IPS-20b (cell line): ENCODE measurements around the gene PRDM5.

Source experiments
- H3K27ac ChIP-seq: one replicate; pipeline ENCODE4 v1.5.1; 2013; ENCODE audit warnings: low read length
- H3K27me3 ChIP-seq: 2 replicates; pipeline ENCODE4 v1.6.1; 2013; ENCODE audit warnings: mild to moderate bottlenecking, low read length, inconsistent platforms; ENCODE audit not compliant: insufficient read depth
- H3K36me3 ChIP-seq: 2 replicates; pipeline ENCODE4 v1.6.1; 2013; ENCODE audit warnings: low read depth, mild to moderate bottlenecking, inconsistent platforms, low read length, moderate library complexity; ENCODE audit not compliant: insufficient read depth
- H3K4me1 ChIP-seq: 2 replicates; pipeline ENCODE4 v1.6.1; 2013; ENCODE audit warnings: mild to moderate bottlenecking, control low read depth, inconsistent platforms, low read length, moderate library complexity; ENCODE audit not compliant: insufficient read depth
- H3K4me3 ChIP-seq: 2 replicates; pipeline ENCODE4 v1.5.1; 2013; ENCODE audit warnings: mild to moderate bottlenecking, low read length, inconsistent platforms
- H3K9ac ChIP-seq: 2 replicates; pipeline ENCODE4 v1.6.1; 2013; ENCODE audit warnings: low read depth, mild to moderate bottlenecking, inconsistent platforms, low read length, moderate library complexity
- H3K9me3 ChIP-seq: 2 replicates; pipeline ENCODE4 v1.6.1; 2013; ENCODE audit warnings: mild to moderate bottlenecking, low read depth, low read length, inconsistent platforms; ENCODE audit not compliant: insufficient read depth

PRDM5 gene

DNA sequence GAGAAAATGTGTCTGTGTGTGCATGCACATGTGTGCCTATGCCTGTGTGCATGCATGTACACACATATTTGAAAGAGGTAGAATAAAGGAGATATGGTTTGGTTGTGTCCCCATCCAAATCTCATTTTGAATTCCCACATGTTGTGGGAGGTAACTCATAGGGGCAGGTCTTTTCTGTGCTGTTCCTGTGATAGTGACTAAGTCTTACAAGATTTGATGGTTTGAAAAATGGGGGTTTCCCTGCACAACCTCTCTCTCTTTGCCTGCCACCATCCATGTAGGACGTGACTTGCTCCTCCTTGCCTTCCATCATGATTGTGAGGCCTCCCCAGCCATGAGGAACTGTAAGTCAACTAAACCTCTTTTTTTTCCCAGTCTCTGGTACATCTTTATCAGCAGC is 87.2 kb downstream of the PRDM5 start:
- no peak overlapping the region for H3K27ac ChIP-seq

DNA sequence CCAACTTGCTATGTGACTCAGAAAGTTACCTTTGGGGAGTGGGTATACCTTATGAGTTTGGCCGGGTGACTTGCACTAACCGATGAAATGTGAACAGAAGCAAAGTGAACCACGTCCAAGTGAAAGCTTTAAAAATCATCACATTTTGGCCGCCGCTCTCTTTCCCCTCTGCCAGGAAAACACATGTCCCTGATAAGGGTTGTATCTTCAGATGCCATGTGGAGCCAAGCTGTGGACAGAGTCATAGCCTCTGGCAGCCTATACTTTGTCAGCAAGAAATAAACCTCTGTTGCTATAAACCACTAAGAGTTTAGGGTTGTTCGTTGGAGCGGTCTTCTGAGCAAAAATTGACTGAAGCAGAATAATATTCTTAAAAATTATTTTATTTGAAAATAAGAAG is 92.3 kb downstream of the PRDM5 start:
- H3K9ac ChIP-seq = no peak overlapping the region
- no peak overlapping the region for H3K4me3 ChIP-seq
- no peaks in the 10 kb centered on the region for H3K36me3 ChIP-seq
- no peak overlapping the region for H3K27ac ChIP-seq
- peaks cover 3% of the 10 kb centered on the region; the same call in 1 of the 2 replicates for H3K9me3 ChIP-seq
- H3K27me3 ChIP-seq = no peaks in the 10 kb centered on the region
- H3K4me1 ChIP-seq = no peaks in the 10 kb centered on the region

More for the DNA sequence above, 87.2 kb downstream of the PRDM5 start:
- peaks cover 3% of the 10 kb centered on the region; the same call in 1 of the 2 replicates for H3K9me3 ChIP-seq
- no peak overlapping the region for H3K9ac ChIP-seq
- H3K27me3 ChIP-seq = no peaks in the 10 kb centered on the region
- no peak overlapping the region for H3K4me3 ChIP-seq
- H3K36me3 ChIP-seq = no peaks in the 10 kb centered on the region
- H3K4me1 ChIP-seq = no peaks in the 10 kb centered on the region

DNA sequence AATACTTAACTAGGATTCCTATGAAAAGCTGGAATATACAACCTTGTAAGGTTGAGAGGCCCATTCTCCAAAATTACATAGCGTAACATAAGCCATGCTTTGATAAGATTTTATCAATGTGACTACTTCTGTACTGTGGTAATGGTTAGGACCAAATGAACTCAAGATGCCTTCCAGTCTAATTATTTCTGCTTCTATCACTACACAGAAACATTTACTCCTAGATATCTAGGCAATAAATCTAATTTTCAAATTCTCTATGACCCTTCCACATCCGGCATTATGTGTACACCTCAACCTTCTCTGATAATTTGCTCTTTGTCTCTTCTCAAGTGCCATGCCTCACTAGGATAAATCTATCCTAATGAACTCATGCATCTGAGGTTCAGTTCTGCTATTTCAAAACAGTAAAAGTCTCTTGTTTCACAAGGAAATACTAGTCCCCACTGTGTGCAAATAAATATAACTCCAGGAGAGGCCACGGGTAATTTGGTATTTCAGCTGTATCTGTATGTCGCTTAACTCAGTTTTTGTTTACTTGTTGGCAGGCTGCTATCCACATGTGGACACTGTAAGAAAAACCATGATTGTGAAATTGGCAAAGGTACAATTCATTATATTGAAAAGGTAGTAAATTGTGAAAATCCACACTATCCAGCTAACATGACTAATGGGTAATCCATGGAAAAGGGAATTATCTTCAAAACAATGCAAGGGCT is 93.3 kb downstream of the PRDM5 start:
- no peak overlapping the region for H3K9ac ChIP-seq
- no peaks in the 10 kb centered on the region for H3K36me3 ChIP-seq
- no peaks in the 10 kb centered on the region for H3K27me3 ChIP-seq
- no peak overlapping the region for H3K27ac ChIP-seq
- no peaks in the 10 kb centered on the region for H3K4me1 ChIP-seq
- peaks cover under 1% of the 10 kb centered on the region; the same call in 1 of the 2 replicates for H3K9me3 ChIP-seq
- H3K4me3 ChIP-seq = no peak overlapping the region

DNA sequence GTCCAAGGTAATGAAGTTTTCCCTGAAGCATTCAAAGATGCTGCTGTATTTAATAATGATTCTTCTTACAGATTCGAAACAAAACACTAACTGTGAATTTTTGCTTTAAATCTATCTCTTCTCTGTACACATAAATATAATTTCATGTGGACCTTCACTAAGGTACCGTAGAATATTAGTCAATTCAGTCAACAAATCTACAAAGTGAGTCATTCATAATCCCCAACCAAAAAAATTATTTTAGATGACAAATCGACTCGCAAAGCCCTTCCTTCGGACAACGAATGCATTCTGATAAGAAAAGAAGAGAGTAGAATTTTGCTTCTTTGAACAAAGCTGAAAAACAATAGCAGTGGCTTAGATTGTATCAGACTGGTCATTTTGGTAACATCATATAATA is 95.7 kb downstream of the PRDM5 start:
- no peak overlapping the region for H3K9ac ChIP-seq
- no peaks in the 10 kb centered on the region for H3K36me3 ChIP-seq
- no peaks in the 10 kb centered on the region for H3K27me3 ChIP-seq
- H3K9me3 ChIP-seq = no peaks in the 10 kb centered on the region
- no peak overlapping the region for H3K27ac ChIP-seq
- H3K4me1 ChIP-seq = peaks cover 4% of the 10 kb centered on the region; the same call in 1 of the 2 replicates
- H3K4me3 ChIP-seq = no peak overlapping the region

DNA sequence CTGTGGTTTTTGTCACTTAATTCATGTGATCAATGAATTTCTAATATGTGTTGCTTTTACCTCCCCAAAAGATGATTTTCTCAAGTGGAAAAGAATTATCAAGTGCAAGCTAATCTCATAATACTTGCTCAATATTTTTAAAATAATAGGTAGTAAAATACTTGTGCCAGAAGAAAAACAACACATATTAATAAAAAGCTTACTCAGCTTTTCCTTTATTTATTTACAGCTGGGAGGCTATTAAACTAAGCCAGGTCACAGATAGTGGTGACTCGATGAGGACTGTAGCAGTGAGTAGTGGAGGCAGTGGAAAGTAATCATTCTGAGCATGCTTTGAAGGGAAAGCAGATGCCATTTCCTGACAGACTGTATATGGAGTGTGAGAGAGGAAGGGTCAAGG is 96.1 kb downstream of the PRDM5 start:
- Histone ChIP-seq H3K27me3 (no peaks in the 10 kb centered on the region), H3K9me3 (no peaks in the 10 kb centered on the region), H3K4me1 (peaks cover 5% of the 10 kb centered on the region; the same call in 1 of the 2 replicates), H3K27ac (no peak overlapping the region), H3K9ac (no peak overlapping the region), H3K36me3 (no peaks in the 10 kb centered on the region), H3K4me3 (no peak overlapping the region)

DNA sequence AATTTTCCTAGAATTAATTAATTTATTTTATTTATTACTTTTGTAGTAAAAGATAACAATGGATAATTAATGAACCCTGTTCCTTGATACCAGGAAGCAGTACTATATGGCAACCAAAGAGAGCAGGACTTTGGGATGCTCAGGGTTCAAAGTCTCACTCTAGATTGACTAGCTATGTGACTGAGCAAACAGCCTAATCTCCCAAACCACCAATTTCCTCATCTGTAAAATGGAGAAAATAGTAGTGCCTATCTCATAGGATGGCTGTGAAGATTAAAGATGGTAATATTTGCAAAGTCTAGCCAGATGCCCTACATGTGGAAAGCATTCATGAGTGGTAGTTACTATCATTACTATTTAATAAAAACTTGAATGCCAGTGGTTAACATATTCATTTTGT is 97.6 kb downstream of the PRDM5 start:
- Histone ChIP-seq H3K9me3 (no peaks in the 10 kb centered on the region), H3K4me1 (peaks cover 5% of the 10 kb centered on the region; the same call in 1 of the 2 replicates)

DNA sequence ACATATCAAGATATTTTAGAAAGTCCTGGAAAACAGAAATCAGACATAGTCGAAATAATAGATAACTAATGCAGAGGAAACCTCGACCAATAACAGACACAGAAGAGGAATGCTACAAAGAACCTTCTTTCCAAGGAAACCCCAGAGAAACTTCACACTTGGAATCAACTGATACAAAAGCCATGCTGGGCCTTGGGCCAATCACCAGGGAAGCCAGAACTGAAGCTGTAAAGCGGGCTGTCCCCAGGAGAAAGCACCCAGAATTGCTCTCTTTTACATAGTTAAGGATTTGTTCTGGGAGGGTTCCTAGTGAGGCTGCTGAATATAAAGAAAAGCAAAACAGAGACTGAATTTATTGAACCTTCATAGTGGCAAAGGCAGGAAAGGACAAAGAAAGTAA is 100.5 kb downstream of the PRDM5 start:
- no peak overlapping the region for H3K9ac ChIP-seq
- no peak overlapping the region for H3K4me3 ChIP-seq
- no peaks in the 10 kb centered on the region for H3K27me3 ChIP-seq
- H3K27ac ChIP-seq = no peak overlapping the region
- no peaks in the 10 kb centered on the region for H3K9me3 ChIP-seq
- no peaks in the 10 kb centered on the region for H3K36me3 ChIP-seq
- peaks cover 5% of the 10 kb centered on the region; the same call in 1 of the 2 replicates for H3K4me1 ChIP-seq

More for the DNA sequence above, 97.6 kb downstream of the PRDM5 start:
- Histone ChIP-seq H3K27ac (no peak overlapping the region), H3K36me3 (no peaks in the 10 kb centered on the region), H3K4me3 (no peak overlapping the region), H3K27me3 (no peaks in the 10 kb centered on the region), H3K9ac (no peak overlapping the region)

DNA sequence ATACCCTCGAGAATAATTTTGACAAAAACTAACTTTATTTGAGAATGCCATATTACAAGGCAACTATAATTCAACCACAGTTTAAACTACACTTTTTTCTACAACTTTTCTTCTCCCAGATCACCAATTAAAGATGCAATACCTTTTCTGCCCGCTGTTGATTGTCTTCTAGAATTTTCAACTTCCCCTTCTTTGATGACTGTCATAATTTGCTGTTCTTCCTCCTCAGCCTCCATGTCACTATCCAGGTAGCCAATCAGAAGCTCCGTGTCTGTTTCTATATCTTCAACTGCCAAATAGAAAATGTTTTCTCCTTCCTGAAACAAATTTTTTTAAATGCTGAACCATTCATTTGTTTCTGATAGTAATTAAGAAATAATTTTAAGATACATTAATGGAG is 101.5 kb downstream of the PRDM5 start:
- H3K27ac ChIP-seq = no peak overlapping the region
- no peaks in the 10 kb centered on the region for H3K9me3 ChIP-seq
- H3K27me3 ChIP-seq = no peaks in the 10 kb centered on the region
- H3K4me1 ChIP-seq = peaks cover 5% of the 10 kb centered on the region; the same call in 1 of the 2 replicates
- no peak overlapping the region for H3K4me3 ChIP-seq
- no peaks in the 10 kb centered on the region for H3K36me3 ChIP-seq
- H3K9ac ChIP-seq = no peak overlapping the region

DNA sequence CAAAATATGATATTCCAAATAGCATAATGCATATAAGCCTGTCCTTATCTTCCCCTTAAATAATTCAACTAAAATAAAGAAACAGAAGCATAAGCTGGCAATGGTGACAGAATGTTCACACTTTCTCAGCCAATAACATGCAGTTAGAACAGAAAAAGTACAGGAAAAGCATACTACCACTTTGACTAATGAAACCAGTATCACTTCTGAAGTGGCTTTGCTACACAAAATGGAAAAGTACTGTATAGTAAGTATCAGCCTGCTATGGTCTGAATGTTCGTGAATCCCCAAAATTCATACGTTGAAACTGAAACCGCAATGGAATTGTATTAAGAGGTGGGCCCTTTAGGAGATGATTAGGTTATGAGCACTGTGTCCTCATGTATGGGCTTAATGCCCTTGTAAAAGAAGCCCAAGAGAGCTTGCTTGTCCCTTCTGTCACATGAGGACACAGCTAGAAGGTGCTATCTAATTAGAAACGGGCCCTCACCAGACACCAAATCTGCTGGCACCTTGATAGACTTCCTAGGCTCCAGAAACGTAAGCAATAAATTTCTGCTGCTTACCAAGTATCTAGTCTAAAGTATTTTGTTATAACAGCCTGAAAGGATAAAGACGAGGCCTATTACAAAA is 102.6 kb downstream of the PRDM5 start:
- Histone ChIP-seq H3K4me3 (no peak overlapping the region), H3K36me3 (no peaks in the 10 kb centered on the region), H3K4me1 (peaks cover 5% of the 10 kb centered on the region; the same call in 1 of the 2 replicates), H3K27me3 (no peaks in the 10 kb centered on the region), H3K9ac (no peak overlapping the region), H3K27ac (no peak overlapping the region), H3K9me3 (no peaks in the 10 kb centered on the region)

DNA sequence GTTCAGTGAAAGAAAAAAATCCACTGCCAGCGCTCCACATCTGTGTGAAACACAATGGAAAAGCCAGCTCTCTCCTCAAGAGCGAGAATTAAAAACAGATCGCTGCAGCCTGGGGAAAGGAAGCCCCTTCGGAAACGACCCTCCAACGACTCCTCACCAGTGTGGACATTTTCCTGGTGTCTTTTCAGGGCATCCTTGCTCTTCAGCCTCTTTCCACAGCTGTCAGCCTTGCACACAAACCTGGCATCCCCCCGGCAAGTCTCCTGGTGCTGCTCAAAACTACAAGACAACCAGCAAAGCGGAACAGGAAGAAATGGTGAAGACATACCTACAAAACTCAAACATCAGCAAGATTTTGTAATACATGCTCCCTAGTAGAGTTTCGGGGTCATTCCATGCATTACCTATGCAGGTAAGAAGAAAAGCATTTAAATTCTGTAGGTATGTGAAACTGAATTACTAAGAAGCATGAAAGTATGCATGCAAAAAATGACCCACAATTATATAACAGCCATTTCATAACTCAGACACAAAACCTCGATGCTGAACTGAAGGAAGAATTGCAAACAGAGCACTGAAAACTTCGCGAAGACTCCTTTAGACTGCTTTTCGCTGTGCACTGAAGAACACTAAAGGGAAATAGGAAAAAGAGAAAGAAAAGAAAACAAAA is 106.1 kb downstream of the PRDM5 start:
- Histone ChIP-seq H3K4me1 (no peaks in the 10 kb centered on the region), H3K9me3 (no peaks in the 10 kb centered on the region), H3K27me3 (no peaks in the 10 kb centered on the region), H3K27ac (no peak overlapping the region), H3K36me3 (no peaks in the 10 kb centered on the region; the same call in 1 of the 2 replicates), H3K4me3 (no peak overlapping the region), H3K9ac (no peak overlapping the region)

DNA sequence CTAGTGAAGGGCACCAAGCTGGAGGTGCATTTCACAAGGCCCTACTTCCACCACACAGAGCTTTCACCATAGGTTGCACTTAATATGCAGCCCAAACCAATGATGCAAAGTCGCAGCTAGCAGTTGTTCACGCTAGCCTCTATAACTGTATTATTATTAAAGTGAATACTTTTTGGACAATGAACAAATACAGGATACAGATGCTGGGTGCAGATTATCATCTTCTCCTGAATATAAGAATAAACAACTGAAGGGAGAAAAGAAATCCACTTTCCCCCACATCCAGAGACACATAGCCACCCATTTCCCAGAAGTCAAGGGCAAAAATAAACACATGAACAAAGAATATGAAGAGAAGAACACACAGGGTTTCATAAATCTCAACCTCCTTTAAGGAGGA is 107.2 kb downstream of the PRDM5 start:
- Histone ChIP-seq H3K9me3 (peaks cover 3% of the 10 kb centered on the region; the same call in 1 of the 2 replicates), H3K4me3 (no peak overlapping the region), H3K36me3 (peaks cover 2% of the 10 kb centered on the region; the same call in 1 of the 2 replicates), H3K4me1 (no peaks in the 10 kb centered on the region), H3K27ac (no peak overlapping the region), H3K27me3 (no peaks in the 10 kb centered on the region), H3K9ac (no peak overlapping the region)
